Endothelial cell of umbilical vein (primary cell): ENCODE data around the gene ZNF22.

ENCODE experiments used
- CTCF ChIP-seq, 2 donors: IDR thresholded peaks; 1 replicate in 1 of 2; 2 replicates in 1 of 2; pipeline ENCODE4 v1.5.1; 2011; ENCODE audit warnings: low read length in 2 of 2, mild to moderate bottlenecking in 2 of 2, moderate library complexity in 2 of 2, control low read depth in 1 of 2, inconsistent platforms in 1 of 2, low read depth in 1 of 2; ENCODE audit not compliant: insufficient read depth in 1 of 2; ENCODE audit errors: extremely low read depth in 1 of 2
- MYC ChIP-seq: IDR thresholded peaks from one replicate; pipeline ENCODE4 v1.6.1; 2011; ENCODE audit warnings: mild to moderate bottlenecking, low read depth, low read length

- no peak for TF ChIP-seq CTCF (IDR thresholded peaks at IDR 0.05; ENCODE audit: extremely low read depth in 1 of 2, insufficient read depth in 1 of 2, low read depth in 1 of 2, low read length in 2 of 2)
- TF ChIP-seq MYC, result no peak
Observed at GRCh38 chr10:44983066-44983894, 17.4 kb upstream of the ZNF22 start.
